SK-N-MC (cell line): ENCODE results near the gene ZNF423.

ENCODE experiments used
- EZH2 ChIP-seq: fragments of 200-600 bp; sonication (generic); IDR thresholded peaks from one replicate; pipeline ENCODE4 v1.6.1; 2017; ENCODE audit warnings: antibody characterized with exemption
- POLR2AphosphoS5 ChIP-seq: IDR thresholded peaks from 2 replicates; pipeline ENCODE4 v1.6.1; 2012; ENCODE audit warnings: mild to moderate bottlenecking, low read depth, low read length, borderline replicate concordance

- TF ChIP-seq POLR2AphosphoS5 (no peak), EZH2 (no peak)
These were observed 12.1 kb upstream of the ZNF423 start for GRCh38 chr16:49867796-49868668.
